ENCODE data around the gene VAV3.

VAV3 gene

GRCh38 chr1:107974090-107974489 lies 9.1 kb upstream of the VAV3 start:
- DNase-seq (ENCODE audit: low read depth in 2 of 2), result no peak

GRCh38 chr1:107972391-107973180 lies 7.6 kb upstream of the VAV3 start:
- no peak for DNase-seq (ENCODE audit: low read depth in 2 of 2)

- DNase-seq (ENCODE audit: low read depth in 2 of 2), result no peak
Observed at GRCh38 chr1:107966550-107966949, 1.6 kb upstream of the VAV3 start.

- DNase-seq (ENCODE audit: low read depth in 2 of 2), result no peak
Observed at GRCh38 chr1:107964336-107965109, 457 bp downstream of the VAV3 start.

- DNase-seq (ENCODE audit: low read depth in 2 of 2), result no peak
Observed at GRCh38 chr1:107963601-107964335, 1.2 kb downstream of the VAV3 start.

GRCh38 chr1:107963008-107963407 lies 2.0 kb downstream of the VAV3 start:
- DNase-seq (ENCODE audit: low read depth in 2 of 2), result no peak

- no peak for DNase-seq (ENCODE audit: low read depth in 2 of 2)
Observed at GRCh38 chr1:107954719-107955415, 10.1 kb downstream of the VAV3 start.

GRCh38 chr1:107954126-107954525 lies 10.9 kb downstream of the VAV3 start:
- DNase-seq (ENCODE audit: low read depth in 2 of 2), result no peak

- no peak for DNase-seq (ENCODE audit: low read depth in 2 of 2)
Observed at GRCh38 chr1:107953556-107953955, 11.4 kb downstream of the VAV3 start.

- DNase-seq (ENCODE audit: low read depth in 2 of 2), result no peak
Observed at GRCh38 chr1:107952989-107953388, 12.0 kb downstream of the VAV3 start.

- DNase-seq (ENCODE audit: low read depth in 2 of 2), result no peak
Observed at GRCh38 chr1:107950464-107950863, 14.5 kb downstream of the VAV3 start.

- DNase-seq (ENCODE audit: low read depth in 2 of 2), result no peak
Observed at GRCh38 chr1:107949467-107950253, 15.3 kb downstream of the VAV3 start.

- DNase-seq (ENCODE audit: low read depth in 2 of 2), result no peak
Observed at GRCh38 chr1:107946794-107947193, 18.2 kb downstream of the VAV3 start.

GRCh38 chr1:107943694-107944093 lies 21.3 kb downstream of the VAV3 start:
- no peak for DNase-seq (ENCODE audit: low read depth in 2 of 2)

GRCh38 chr1:107942814-107943213 lies 22.2 kb downstream of the VAV3 start:
- no peak for DNase-seq (ENCODE audit: low read depth in 2 of 2)

- DNase-seq (ENCODE audit: low read depth in 2 of 2), result no peak
Observed at GRCh38 chr1:107941531-107941930, 23.4 kb downstream of the VAV3 start.

- DNase-seq (ENCODE audit: low read depth in 2 of 2), result no peak
Observed at GRCh38 chr1:107941123-107941522, 23.9 kb downstream of the VAV3 start.

GRCh38 chr1:107940701-107941100 lies 24.3 kb downstream of the VAV3 start:
- no peak for DNase-seq (ENCODE audit: low read depth in 2 of 2)

- DNase-seq (ENCODE audit: low read depth in 2 of 2), result no peak
Observed at GRCh38 chr1:107940017-107940577, 24.9 kb downstream of the VAV3 start.

- no peak for DNase-seq (ENCODE audit: low read depth in 2 of 2)
Observed at GRCh38 chr1:107939256-107939655, 25.7 kb downstream of the VAV3 start.

Data from stimulated activated CD8-positive, alpha-beta memory T cell treated with anti-CD3 and anti-CD28 coated beads, Interleukin-7, amount 100 ng/mL, for 1 hour (primary cell).